Mesenchymal stem cell (in vitro differentiated cells and primary cell): ENCODE results near the gene CXCL5.

ENCODE experiments used
- DNase-seq: peaks from one replicate; pipeline ENCODE4 v3.0.0-alpha.2; 2013
- H2AFZ ChIP-seq: one replicate; pipeline ENCODE4 v1.6.1; 2013; ENCODE audit warnings: low read depth, mild to moderate bottlenecking, control low read depth, inconsistent platforms, low read length, moderate library complexity
- H2AK5ac ChIP-seq: 2 replicates; pipeline ENCODE4 v1.6.1; 2013; ENCODE audit warnings: low read length, moderate library complexity, mild to moderate bottlenecking, inconsistent platforms; ENCODE audit not compliant: severe bottlenecking
- H2BK120ac ChIP-seq: one replicate; pipeline ENCODE4 v1.6.1; 2013; ENCODE audit warnings: low read depth, mild to moderate bottlenecking, inconsistent platforms, low read length, moderate library complexity
- H2BK12ac ChIP-seq, 2 experiments: one replicate each; pipeline ENCODE4 v1.6.1; 2013; ENCODE audit warnings: inconsistent platforms in 2 of 2, low read length in 2 of 2, mild to moderate bottlenecking in 2 of 2, moderate library complexity in 2 of 2, control low read depth in 1 of 2
- H2BK15ac ChIP-seq: one replicate; pipeline ENCODE4 v1.6.1; 2013; ENCODE audit warnings: mild to moderate bottlenecking, low read depth, inconsistent platforms; ENCODE audit not compliant: poor library complexity, severe bottlenecking
- H2BK5ac ChIP-seq: 2 replicates; pipeline ENCODE4 v1.6.1; 2013; ENCODE audit warnings: low read depth, mild to moderate bottlenecking, low read length, control low read depth, inconsistent platforms; ENCODE audit not compliant: poor library complexity, severe bottlenecking
- H3K14ac ChIP-seq, 2 experiments: one replicate each; pipeline ENCODE4 v1.6.1; 2013; ENCODE audit warnings: inconsistent platforms in 2 of 2, low read length in 2 of 2, control low read depth in 1 of 2, mild to moderate bottlenecking in 1 of 2, moderate library complexity in 1 of 2
- H3K18ac ChIP-seq, 2 experiments: one replicate each; pipeline ENCODE4 v1.6.1; 2013; ENCODE audit warnings: inconsistent platforms in 2 of 2, low read length in 2 of 2, control low read depth in 1 of 2, low read depth in 1 of 2, mild to moderate bottlenecking in 1 of 2
- H3K23ac ChIP-seq, 2 experiments: one replicate each; pipeline ENCODE4 v1.6.1; 2013; ENCODE audit warnings: inconsistent platforms in 2 of 2, low read length in 2 of 2, mild to moderate bottlenecking in 2 of 2, moderate library complexity in 2 of 2, control low read depth in 1 of 2
- H3K27ac ChIP-seq: 2 replicates; pipeline ENCODE4 v1.5.1; 2013; ENCODE audit warnings: mild to moderate bottlenecking, moderate library complexity, low read length, control low read depth, inconsistent platforms; ENCODE audit not compliant: poor library complexity, severe bottlenecking
- H3K27me3 ChIP-seq, 2 experiments: 2 replicates each; pipeline versions ENCODE4 v1.6.1 to v1.7.0; 2013; ENCODE audit warnings: low read length in 2 of 2, mild to moderate bottlenecking in 2 of 2, moderate library complexity in 2 of 2, control low read depth in 1 of 2, inconsistent platforms in 1 of 2; ENCODE audit not compliant: control insufficient read depth in 1 of 2, insufficient read depth in 1 of 2
- H3K36me3 ChIP-seq, 2 experiments: 2 replicates each; pipeline versions ENCODE4 v1.6.1 to v1.7.0; 2013; ENCODE audit warnings: low read length in 2 of 2, control low read depth in 1 of 2, inconsistent platforms in 1 of 2, low read depth in 1 of 2, mild to moderate bottlenecking in 1 of 2; ENCODE audit not compliant: insufficient read depth in 2 of 2, control insufficient read depth in 1 of 2
- H3K4ac ChIP-seq, 2 experiments: one replicate each; pipeline ENCODE4 v1.6.1; 2013; ENCODE audit warnings: inconsistent platforms in 2 of 2, low read length in 2 of 2, mild to moderate bottlenecking in 2 of 2, moderate library complexity in 2 of 2, control low read depth in 1 of 2, low read depth in 1 of 2
- H3K4me1 ChIP-seq: 2 replicates; pipeline ENCODE4 v1.6.1; 2013; ENCODE audit warnings: low read depth, low read length, control low read depth; ENCODE audit not compliant: control insufficient read depth, insufficient read depth
- H3K4me2 ChIP-seq: 2 replicates; pipeline ENCODE4 v1.6.1; 2013; ENCODE audit warnings: low read length, mild to moderate bottlenecking, inconsistent platforms; ENCODE audit not compliant: poor library complexity, severe bottlenecking
- H3K4me3 ChIP-seq, 2 experiments: 2 replicates each; pipeline versions ENCODE4 v1.5.1 to v1.7.0; 2013; ENCODE audit warnings: low read length in 2 of 2, mild to moderate bottlenecking in 2 of 2, control low read depth in 1 of 2, low read depth in 1 of 2; ENCODE audit not compliant: insufficient read depth in 1 of 2
- H3K79me1 ChIP-seq: replicated peaks from 2 replicates; pipeline ENCODE4 v1.6.1; 2013; ENCODE audit warnings: mild to moderate bottlenecking, control low read depth, low read length, inconsistent platforms; ENCODE audit not compliant: poor library complexity, severe bottlenecking
- H3K9ac ChIP-seq: 2 replicates; pipeline ENCODE4 v1.7.0; 2013; ENCODE audit warnings: mild to moderate bottlenecking, low read length, moderate library complexity
- H3K9me3 ChIP-seq: 2 replicates; pipeline ENCODE4 v1.7.0; 2013; ENCODE audit warnings: mild to moderate bottlenecking, low read length; ENCODE audit not compliant: control insufficient read depth
- H4K8ac ChIP-seq: one replicate; pipeline ENCODE4 v1.6.1; 2013; ENCODE audit warnings: inconsistent platforms, mild to moderate bottlenecking, low read length, moderate library complexity
- H4K91ac ChIP-seq: one replicate; pipeline ENCODE4 v1.6.1; 2013; ENCODE audit warnings: mild to moderate bottlenecking, low read length, inconsistent platforms
- whole genome bisulfite sequencing: methylation state at CpG from one replicate; pipeline ENCODE4 v1.1.7; 2013; ENCODE audit warnings: mixed read lengths; 5-methylcytosine and 5-hydroxymethylcytosine counted together

The CXCL5 gene

DNA sequence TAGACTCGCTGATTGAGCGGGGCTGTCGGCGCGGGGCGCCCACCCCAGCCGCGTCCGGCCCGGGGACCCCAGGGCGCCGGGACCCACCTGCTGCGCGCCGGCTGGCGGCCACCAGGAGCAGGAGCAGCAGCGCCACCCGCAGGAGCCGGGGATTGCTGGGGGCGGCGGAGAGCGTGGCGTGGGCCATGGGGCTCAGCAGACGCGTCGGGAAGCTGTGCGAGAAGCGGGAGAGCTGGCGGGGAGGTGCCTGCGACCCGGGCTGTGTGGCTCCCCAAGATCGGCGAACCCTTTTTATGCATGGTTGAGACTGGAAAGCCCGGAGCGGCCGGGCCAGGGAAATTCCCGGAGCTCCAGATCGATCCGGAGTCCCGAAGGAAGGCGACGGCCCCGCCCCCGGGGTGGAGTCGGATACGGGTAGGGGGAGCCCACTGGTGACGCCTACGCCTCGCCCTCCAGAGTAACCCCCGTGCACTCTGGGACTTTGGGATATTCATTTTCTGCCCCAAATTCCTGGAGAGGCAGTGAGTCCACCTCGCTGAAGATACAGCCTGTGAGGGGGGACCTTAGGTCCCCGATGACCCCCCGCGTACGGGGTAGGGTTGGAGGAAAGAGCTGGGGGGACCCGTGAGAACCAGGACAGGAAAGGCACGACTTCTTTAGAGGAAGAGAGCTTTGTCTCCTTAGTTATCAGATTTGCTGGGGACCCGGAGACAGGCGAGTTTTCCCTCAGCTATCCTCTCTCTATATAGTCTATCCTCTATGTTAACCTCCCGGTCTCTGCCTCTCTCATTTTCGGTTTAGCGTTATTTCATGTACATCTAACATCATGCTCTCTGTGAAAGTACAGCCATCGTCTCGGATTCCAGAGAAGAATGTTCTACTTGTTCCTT is 40.2 kb upstream of the CXCL5 start, which contains the start of gene CXCL3:
CXCL3 (minus strand) TSS at position 265 of the 890 bp plus-strand sequence; CDS start at position 187, 78 bp downstream.
- DNase-seq, result peak; percentile 84
- Histone ChIP-seq H3K36me3 (no peaks in the 10 kb centered on the region), H3K4me1 (peaks cover 4% of the 10 kb centered on the region), H2BK12ac (peak within 1 kb of the TSS; percentile 75 to 77), H3K23ac (peak within 1 kb of the TSS in 1 of 2 experiments; percentile 72), H3K4me3 (peak within 1 kb of the TSS; percentile 82 to 94), H2BK15ac (peak within 1 kb of the TSS; percentile 98), H4K8ac (peak within 1 kb of the TSS; percentile 71), H3K27me3 (no peaks in the 10 kb centered on the region), H2BK5ac (peak within 1 kb of the TSS; percentile 81), H2AK5ac (no peak within 1 kb of the TSS), H3K14ac (peak within 1 kb of the TSS in 1 of 2 experiments; percentile 41), H2AFZ (peak within 1 kb of the TSS; percentile 93), H3K4me2 (peak within 1 kb of the TSS; percentile 90), H3K18ac (peak within 1 kb of the TSS; percentile 58 to 95), H3K79me1 (peaks cover 3% of the 10 kb centered on the region), H3K4ac (peak within 1 kb of the TSS in 1 of 2 experiments; percentile 33), H4K91ac (peak within 1 kb of the TSS; percentile 79), H3K27ac (peak within 1 kb of the TSS; percentile 41), H2BK120ac (peak within 1 kb of the TSS; percentile 99), H3K9ac (peak within 1 kb of the TSS; percentile 93), H3K9me3 (no peaks in the 10 kb centered on the region)
- WGBS, result 3% methylated on average over 48 of the region's 64 CpGs

DNA sequence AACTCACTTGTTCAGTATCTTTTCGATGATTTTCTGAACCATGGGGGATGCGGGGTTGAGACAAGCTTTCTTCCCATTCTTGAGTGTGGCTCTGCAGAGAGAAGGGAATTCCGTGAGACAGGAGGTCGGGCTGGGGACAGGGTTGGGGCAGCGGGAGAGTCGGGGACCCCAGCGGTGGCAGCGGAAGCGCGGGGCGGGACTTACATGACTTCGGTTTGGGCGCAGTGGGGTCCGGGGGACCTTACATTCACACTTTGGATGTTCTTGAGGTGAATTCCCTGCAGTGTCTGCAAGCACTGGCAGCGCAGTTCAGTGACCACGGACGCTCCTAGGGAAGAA is 39.6 kb upstream of the CXCL5 start:
- Histone ChIP-seq H3K36me3 (no peaks in the 10 kb centered on the region), H3K23ac (peak overlapping the region in 1 of 2 experiments; percentile 72), H4K8ac (peak overlapping the region; percentile 7), H3K27ac (no peak overlapping the region), H2BK5ac (no peak overlapping the region), H2BK120ac (no peak overlapping the region), H3K79me1 (peaks cover 3% of the 10 kb centered on the region), H3K18ac (peak overlapping the region; percentile 54 to 73), H3K4ac (no peak overlapping the region), H3K14ac (peak overlapping the region in 1 of 2 experiments; percentile 41), H3K9me3 (no peaks in the 10 kb centered on the region), H3K27me3 (no peaks in the 10 kb centered on the region), H2AK5ac (no peak overlapping the region), H3K4me1 (peaks cover 4% of the 10 kb centered on the region), H3K4me2 (peak overlapping the region; percentile 90), H2BK15ac (peak overlapping the region; percentile 69), H2AFZ (peak overlapping the region; percentile 76), H2BK12ac (peak overlapping the region in 1 of 2 experiments; percentile 60), H3K9ac (peak overlapping the region; percentile 93), H4K91ac (no peak overlapping the region), H3K4me3 (peak overlapping the region; percentile 82 to 94)
- peak; percentile 11 for DNase-seq
- 8% methylated on average over 14 of the region's 17 CpGs for WGBS

DNA sequence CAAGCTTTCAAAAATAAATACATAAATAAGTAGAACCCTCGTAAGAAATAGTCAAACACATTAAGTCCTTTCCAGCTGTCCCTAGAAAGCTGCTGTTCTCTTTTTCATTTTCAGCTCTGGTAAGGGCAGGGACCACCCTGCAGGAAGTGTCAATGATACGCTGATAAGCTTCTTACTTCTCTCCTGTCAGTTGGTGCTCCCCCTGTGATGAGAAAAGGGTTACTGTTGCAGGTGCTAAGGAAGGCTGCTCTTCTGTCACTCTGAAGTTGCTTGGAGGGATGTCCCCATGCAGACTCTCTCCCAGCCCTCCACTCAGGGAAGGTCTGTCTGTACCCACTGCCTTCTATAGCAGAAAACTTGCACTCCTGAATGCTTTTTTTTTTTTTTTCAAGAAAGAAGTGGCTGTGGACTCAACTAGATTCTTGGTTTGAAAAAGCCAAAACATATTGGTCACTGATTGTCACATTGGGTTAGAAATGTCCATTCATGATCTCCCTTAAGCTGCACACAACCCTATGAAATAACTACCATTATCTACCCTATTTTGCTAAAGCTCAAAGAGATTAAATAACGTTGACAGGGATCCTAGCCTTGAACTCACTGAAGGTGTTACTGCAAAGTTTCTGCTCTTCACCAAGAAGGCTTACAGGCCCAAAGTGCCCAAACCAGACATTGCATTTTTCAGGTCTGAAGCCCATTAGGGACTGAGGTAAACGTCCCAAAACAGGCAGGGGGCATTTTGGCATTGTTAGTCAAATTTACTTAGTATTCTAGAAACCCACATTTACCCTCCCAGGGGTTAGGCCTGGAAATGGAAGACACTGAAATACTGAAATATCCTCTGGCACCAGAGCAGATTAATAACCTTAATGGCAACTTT is 38.8 kb upstream of the CXCL5 start:
- Histone ChIP-seq H3K4me1 (peaks cover 4% of the 10 kb centered on the region), H3K4me3 (peak overlapping the region in 1 of 2 experiments; percentile 94), H2BK120ac (no peak overlapping the region), H3K18ac (no peak overlapping the region), H2AFZ (no peak overlapping the region), H4K91ac (no peak overlapping the region), H3K27ac (no peak overlapping the region), H3K79me1 (peaks cover 3% of the 10 kb centered on the region), H4K8ac (no peak overlapping the region), H3K14ac (no peak overlapping the region), H3K23ac (no peak overlapping the region), H3K4me2 (peak overlapping the region; percentile 36), H3K9ac (peak overlapping the region; percentile 93), H3K4ac (no peak overlapping the region), H2AK5ac (no peak overlapping the region), H2BK5ac (no peak overlapping the region), H3K27me3 (no peaks in the 10 kb centered on the region), H2BK15ac (no peak overlapping the region), H2BK12ac (no peak overlapping the region), H3K9me3 (no peaks in the 10 kb centered on the region), H3K36me3 (no peaks in the 10 kb centered on the region)
- WGBS, result 50% methylated on average over 4 of the region's 4 CpGs
- DNase-seq, result no peak

DNA sequence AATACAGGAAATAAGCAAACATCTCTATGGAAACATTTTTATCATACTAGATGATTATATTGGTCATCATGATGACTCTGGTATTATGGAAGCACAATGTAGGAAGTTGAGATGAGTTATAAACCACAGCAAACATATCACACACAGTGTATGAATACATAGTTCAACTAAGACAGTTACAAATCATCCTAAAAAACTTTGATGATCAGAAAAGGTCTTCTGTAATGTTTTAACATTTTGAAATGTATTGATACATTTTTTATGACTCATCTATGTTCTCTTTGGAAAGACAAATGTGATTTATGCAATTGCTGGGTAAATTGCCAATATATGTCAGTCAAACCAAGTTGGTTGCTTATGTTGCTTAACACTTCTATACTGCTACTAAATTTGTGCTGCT is 35.3 kb upstream of the CXCL5 start:
- Histone ChIP-seq H3K4me1 (peaks cover 3% of the 10 kb centered on the region), H3K4me2 (no peak overlapping the region), H3K4me3 (no peak overlapping the region), H3K9ac (no peak overlapping the region), H3K23ac (no peak overlapping the region), H2AFZ (no peak overlapping the region), H3K27me3 (no peaks in the 10 kb centered on the region), H2BK15ac (no peak overlapping the region), H2BK120ac (no peak overlapping the region), H3K36me3 (no peaks in the 10 kb centered on the region), H3K27ac (no peak overlapping the region), H3K14ac (no peak overlapping the region), H3K9me3 (no peaks in the 10 kb centered on the region), H3K18ac (no peak overlapping the region), H2BK12ac (no peak overlapping the region), H2BK5ac (no peak overlapping the region), H4K91ac (no peak overlapping the region), H2AK5ac (no peak overlapping the region), H4K8ac (no peak overlapping the region), H3K79me1 (peaks cover 3% of the 10 kb centered on the region), H3K4ac (no peak overlapping the region)
- DNase-seq, result no peak
